Caco-2 (cell line): ENCODE results near the gene AKTIP. TPM values are rescaled to one million over a fixed set of nuclear protein-coding genes. Genes with fewer than 3 reads are reported as not detected.
A peak's percentile ranks its signal among the peaks of the same experiment; 100 is the strongest.

ENCODE experiments used
- BruUV-seq: library from RNA; stranded (reverse); fragments of 400-500 nt; replicated peaks from 2 replicates; lab custom pipeline; 2021; lab: Mats Ljungman, UMichigan
- CTCF ChIA-PET: fragments of 300-600 bp; sonication (Branson Sonifier 250); formaldehyde crosslinking; loops from one replicate; lab custom pipeline; 2022; ENCODE audit warnings: antibody characterized with exemption; lab: Charles Lee
- POLR2A ChIA-PET: fragments of 300-600 bp; sonication (Branson Sonifier 250); formaldehyde crosslinking; loops from one replicate; lab custom pipeline; 2022; ENCODE audit warnings: antibody characterized with exemption; lab: Charles Lee
- DNase-seq, 2 experiments: peaks; one replicate each; pipeline versions ENCODE4 v3.0.0 to v3.0.0-alpha.2; 2020 to 2022
- H3K27me3 ChIP-seq: replicated peaks from 2 replicates; pipeline ENCODE4 v1.6.0; 2011; ENCODE audit warnings: low read length; ENCODE audit not compliant: control insufficient read depth, insufficient read depth
- H3K36me3 ChIP-seq: 2 replicates; pipeline ENCODE4 v1.5.1; 2011; ENCODE audit warnings: low read length; ENCODE audit not compliant: control insufficient read depth, insufficient read depth
- H3K4me1 ChIP-seq: fragments of 250-450 bp; sonication (Bioruptor Pico); 2 replicates; pipeline ENCODE4 v1.5.1; 2020; ENCODE audit warnings: mild to moderate bottlenecking
- H3K4me3 ChIP-seq: 2 replicates; pipeline ENCODE4 v1.5.1; 2011; ENCODE audit warnings: low read depth, mild to moderate bottlenecking, control low read depth, low read length
- H3K9me3 ChIP-seq: fragments of 250-450 bp; sonication (Bioruptor Pico); 2 replicates; pipeline ENCODE4 v1.5.1; 2020; ENCODE audit warnings: mild to moderate bottlenecking, moderate library complexity
- H3K27ac Mint-ChIP-seq: one replicate; pipeline ENCODE4 v1.8.0; 2022; ENCODE audit warnings: mixed read lengths; ENCODE audit not compliant: unreplicated experiment
- H3K27me3 Mint-ChIP-seq: one replicate; pipeline ENCODE4 v1.8.0; 2022; ENCODE audit warnings: mixed read lengths; ENCODE audit not compliant: insufficient read depth, unreplicated experiment
- H3K36me3 Mint-ChIP-seq: one replicate; pipeline ENCODE4 v1.8.0; 2022; ENCODE audit warnings: mild to moderate bottlenecking, mixed read lengths; ENCODE audit not compliant: insufficient read depth, unreplicated experiment
- H3K4me1 Mint-ChIP-seq: one replicate; pipeline ENCODE4 v1.8.0; 2022; ENCODE audit warnings: low read depth, mixed read lengths; ENCODE audit not compliant: unreplicated experiment
- H3K4me3 Mint-ChIP-seq: one replicate; pipeline ENCODE4 v1.8.0; 2022; ENCODE audit warnings: mild to moderate bottlenecking, moderate library complexity, mixed read lengths; ENCODE audit not compliant: unreplicated experiment
- H3K9me3 Mint-ChIP-seq: one replicate; pipeline ENCODE4 v1.8.0; 2022; ENCODE audit warnings: mixed read lengths; ENCODE audit not compliant: unreplicated experiment
- CTCF ChIP-seq, 2 experiments: fragments of 200-600 bp in 1 of 2; IDR thresholded peaks; 1 replicate in 1 of 2; 2 replicates in 1 of 2; pipeline versions ENCODE4 v1.5.1 to v1.8.0; 2011 to 2022; ENCODE audit warnings: antibody characterized with exemption in 1 of 2, control low read depth in 1 of 2, inconsistent platforms in 1 of 2, low read depth in 1 of 2, low read length in 1 of 2, mild to moderate bottlenecking in 1 of 2, moderate library complexity in 1 of 2; ENCODE audit not compliant: insufficient read depth in 1 of 2, severe bottlenecking in 1 of 2, unreplicated experiment in 1 of 2
- intact Hi-C: fragments of 100-400 bp; cut with micrococcal nuclease; formaldehyde crosslinking; loops from one replicate; pipeline ENCODE4 v1.10.0; 2022; ENCODE audit not compliant: unreplicated experiment
- total RNA-seq: library from RNA; stranded (reverse); gene quantifications from 2 replicates; pipeline ENCODE4 v1.2.3, GENCODE V29; 2022

The AKTIP gene
- total RNA-seq, 1 experiment from 2014 or later: 127 TPM

- Histone ChIP-seq H3K4me3 (no peak overlapping the region), H3K4me1 (no peaks in the 10 kb centered on the region), H3K9me3 (no peaks in the 10 kb centered on the region), H3K27me3 (no peaks in the 10 kb centered on the region), H3K36me3 (peaks cover 4% of the 10 kb centered on the region)
- Mint-ChIP-seq H3K36me3 (peaks cover 46% of the 10 kb centered on the region), H3K27ac (no peak overlapping the region), H3K4me3 (no peak overlapping the region), H3K27me3 (no peaks in the 10 kb centered on the region), H3K4me1 (no peaks in the 10 kb centered on the region), H3K9me3 (no peaks in the 10 kb centered on the region)
- ChIA-PET POLR2A (no interaction called here), CTCF (no interaction called here)
- TF ChIP-seq CTCF (IDR thresholded peaks at IDR 0.05; ENCODE audit: insufficient read depth in 1 of 2, low read depth in 1 of 2, low read length in 1 of 2, severe bottlenecking in 1 of 2, unreplicated experiment in 1 of 2): no peak
- no peak for DNase-seq
- BruUV-seq: no TSS peak
- intact Hi-C loops: no loop called here
Observed at GRCh38 chr16:53476867-53477266, 26.1 kb downstream of the AKTIP start.

- H3K4me1 ChIP-seq: no peaks in the 10 kb centered on the region
- intact Hi-C loops: no loop called here
- Mint-ChIP-seq H3K4me1 (no peaks in the 10 kb centered on the region), H3K27me3 (no peaks in the 10 kb centered on the region), H3K27ac (no peak overlapping the region), H3K4me3 (no peak overlapping the region), H3K36me3 (peaks cover 38% of the 10 kb centered on the region), H3K9me3 (no peaks in the 10 kb centered on the region)
- no peaks in the 10 kb centered on the region for H3K27me3 ChIP-seq
- peaks cover 3% of the 10 kb centered on the region; the same call in 1 of the 2 replicates for H3K36me3 ChIP-seq
- TSS peak; percentile 30 for BruUV-seq
- no peaks in the 10 kb centered on the region for H3K9me3 ChIP-seq
- DNase-seq: no peak
- no peak overlapping the region for H3K4me3 ChIP-seq
- ChIA-PET POLR2A (no interaction called here), CTCF (no interaction called here)
- TF ChIP-seq CTCF (IDR thresholded peaks at IDR 0.05; ENCODE audit: insufficient read depth in 1 of 2, low read depth in 1 of 2, low read length in 1 of 2, severe bottlenecking in 1 of 2, unreplicated experiment in 1 of 2): no peak
Observed at GRCh38 chr16:53465606-53466280, 37.3 kb downstream of the AKTIP start.

GRCh38 chr16:53458635-53459034 lies 44.4 kb downstream of the AKTIP start:
- ChIA-PET CTCF (no interaction called here), POLR2A (interaction anchor here (0.6 kb wide), 1 partner anchor 473 kb away, joined by 3 read pairs; no protein-coding TSS in a partner anchor)
- no peak overlapping the region for H3K4me3 Mint-ChIP-seq
- Histone ChIP-seq H3K27me3 (no peaks in the 10 kb centered on the region), H3K4me3 (no peak overlapping the region), H3K4me1 (no peaks in the 10 kb centered on the region), H3K9me3 (no peaks in the 10 kb centered on the region), H3K36me3 (peaks cover 1% of the 10 kb centered on the region; the same call in 1 of the 2 replicates)
- no peaks in the 10 kb centered on the region for H3K27me3 Mint-ChIP-seq
- TF ChIP-seq CTCF (IDR thresholded peaks at IDR 0.05; ENCODE audit: insufficient read depth in 1 of 2, low read depth in 1 of 2, low read length in 1 of 2, severe bottlenecking in 1 of 2, unreplicated experiment in 1 of 2): no peak
- H3K4me1 Mint-ChIP-seq: no peaks in the 10 kb centered on the region
- H3K27ac Mint-ChIP-seq: no peak overlapping the region
- intact Hi-C loops: no loop called here
- no peak for DNase-seq
- no TSS peak for BruUV-seq
- H3K9me3 Mint-ChIP-seq: no peaks in the 10 kb centered on the region
- H3K36me3 Mint-ChIP-seq: peaks cover 34% of the 10 kb centered on the region
